ENCODE data around the gene TCAF1.
A peak's percentile ranks its signal among the peaks of the same experiment; 100 is the strongest.
"Not testable (repeated sequence)": the region's sequence is repeated elsewhere in the genome, so short reads cannot be mapped to it uniquely, and the experiment has no call there.

The TCAF1 gene

DNA sequence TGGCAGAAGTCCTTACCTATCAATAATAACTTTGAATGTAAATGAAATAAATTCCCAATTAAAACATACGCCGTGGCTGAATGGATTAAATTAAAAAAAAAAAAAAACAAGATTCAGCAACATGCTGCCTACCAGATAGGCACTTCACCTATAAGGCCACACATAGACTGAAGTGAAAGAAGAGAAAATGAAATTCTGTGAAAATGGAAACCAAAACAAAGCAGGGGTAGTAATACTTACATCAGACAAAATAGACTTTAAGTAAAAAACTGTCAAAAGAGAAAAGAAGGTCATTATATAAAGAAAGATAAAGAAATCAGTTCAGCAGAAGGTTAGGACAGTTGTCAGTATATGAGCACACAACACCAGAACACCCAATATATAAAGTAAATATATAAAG is 55.3 kb downstream of the TCAF1 start:
- no peaks in the 10 kb centered on the region for H3K9me3 ChIP-seq (replicated peaks; ENCODE audit: insufficient read depth, low read length)
- no peak overlapping the region for H3K9ac ChIP-seq (ENCODE audit: low read length)
- H2AFZ ChIP-seq (ENCODE audit: low read length): no peak overlapping the region
- no peak overlapping the region for H3K4me2 ChIP-seq (ENCODE audit: low read depth, low read length)
- peak; percentile 11 for DNase-seq
- no peaks in the 10 kb centered on the region for H3K9me2 ChIP-seq (replicated peaks; ENCODE audit: insufficient read depth, low read length)
- H3F3A ChIP-seq (ENCODE audit: insufficient read depth, low read length): no peaks in the 10 kb centered on the region
- no peaks in the 10 kb centered on the region for H3K27me3 ChIP-seq (replicated peaks; ENCODE audit: insufficient read depth, low read length)
- no peaks in the 10 kb centered on the region for H3K36me3 ChIP-seq (replicated peaks; ENCODE audit: insufficient read depth, low read length)
- H3K4me3 ChIP-seq (ENCODE audit: low read length): no peak overlapping the region
- TF ChIP-seq EZH2 (optimal IDR thresholded peaks at IDR 0.05; ENCODE audit: low read depth, low read length) (no peak), EZH2phosphoT487 (IDR thresholded peaks at IDR 0.05; ENCODE audit: low read length) (no peak)
- TF ChIP-seq, protein P1, sequence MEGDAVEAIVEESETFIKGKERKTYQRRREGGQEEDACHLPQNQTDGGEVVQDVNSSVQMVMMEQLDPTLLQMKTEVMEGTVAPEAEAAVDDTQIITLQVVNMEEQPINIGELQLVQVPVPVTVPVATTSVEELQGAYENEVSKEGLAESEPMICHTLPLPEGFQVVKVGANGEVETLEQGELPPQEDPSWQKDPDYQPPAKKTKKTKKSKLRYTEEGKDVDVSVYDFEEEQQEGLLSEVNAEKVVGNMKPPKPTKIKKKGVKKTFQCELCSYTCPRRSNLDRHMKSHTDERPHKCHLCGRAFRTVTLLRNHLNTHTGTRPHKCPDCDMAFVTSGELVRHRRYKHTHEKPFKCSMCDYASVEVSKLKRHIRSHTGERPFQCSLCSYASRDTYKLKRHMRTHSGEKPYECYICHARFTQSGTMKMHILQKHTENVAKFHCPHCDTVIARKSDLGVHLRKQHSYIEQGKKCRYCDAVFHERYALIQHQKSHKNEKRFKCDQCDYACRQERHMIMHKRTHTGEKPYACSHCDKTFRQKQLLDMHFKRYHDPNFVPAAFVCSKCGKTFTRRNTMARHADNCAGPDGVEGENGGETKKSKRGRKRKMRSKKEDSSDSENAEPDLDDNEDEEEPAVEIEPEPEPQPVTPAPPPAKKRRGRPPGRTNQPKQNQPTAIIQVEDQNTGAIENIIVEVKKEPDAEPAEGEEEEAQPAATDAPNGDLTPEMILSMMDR (IDR thresholded peaks at IDR 0.05; ENCODE audit: low read length): no peak
- H3K4me1 ChIP-seq (ENCODE audit: low read length): 0 out of 2 replicates have a peak, but pooled peaks cover 3% of the 10 kb centered on the region
- H3K27ac ChIP-seq (ENCODE audit: low read length): no peak overlapping the region
- H4K20me1 ChIP-seq (ENCODE audit: insufficient read depth, low read length): no peaks in the 10 kb centered on the region
- H3K79me2 ChIP-seq (ENCODE audit: low read length): no peaks in the 10 kb centered on the region

DNA sequence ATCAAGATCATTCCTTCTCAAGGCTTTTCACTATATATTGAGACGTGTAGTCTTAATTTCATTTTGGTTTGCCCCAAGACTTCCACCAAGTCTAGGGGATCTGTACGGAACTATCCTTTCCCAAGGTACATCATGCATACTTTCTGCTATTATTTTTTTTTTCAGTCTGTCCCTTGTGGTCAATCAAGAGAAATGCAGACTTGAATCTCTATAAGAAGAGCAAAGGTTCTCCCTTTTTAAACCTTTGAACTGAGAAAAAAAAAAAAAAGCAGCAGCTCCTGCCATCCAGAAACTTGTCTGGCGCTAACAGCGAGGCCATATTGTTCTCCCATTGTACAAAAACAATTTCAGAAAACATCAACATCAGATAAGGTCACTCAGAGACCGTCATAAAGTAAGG is 60.3 kb downstream of the TCAF1 start:
- H3K9me3 ChIP-seq (replicated peaks; ENCODE audit: insufficient read depth, low read length); H3K4me3 ChIP-seq (ENCODE audit: low read length); H3K9ac ChIP-seq (ENCODE audit: low read length); H3K27me3 ChIP-seq (replicated peaks; ENCODE audit: insufficient read depth, low read length); H2AFZ ChIP-seq (ENCODE audit: low read length); H3F3A ChIP-seq (ENCODE audit: insufficient read depth, low read length); H3K4me2 ChIP-seq (ENCODE audit: low read depth, low read length); H3K4me1 ChIP-seq (ENCODE audit: low read length); H4K20me1 ChIP-seq (ENCODE audit: insufficient read depth, low read length); H3K27ac ChIP-seq (ENCODE audit: low read length); DNase-seq; H3K79me2 ChIP-seq (ENCODE audit: low read length); H3K36me3 ChIP-seq (replicated peaks; ENCODE audit: insufficient read depth, low read length); H3K9me2 ChIP-seq (replicated peaks; ENCODE audit: insufficient read depth, low read length): not testable (repeated sequence)

DNA sequence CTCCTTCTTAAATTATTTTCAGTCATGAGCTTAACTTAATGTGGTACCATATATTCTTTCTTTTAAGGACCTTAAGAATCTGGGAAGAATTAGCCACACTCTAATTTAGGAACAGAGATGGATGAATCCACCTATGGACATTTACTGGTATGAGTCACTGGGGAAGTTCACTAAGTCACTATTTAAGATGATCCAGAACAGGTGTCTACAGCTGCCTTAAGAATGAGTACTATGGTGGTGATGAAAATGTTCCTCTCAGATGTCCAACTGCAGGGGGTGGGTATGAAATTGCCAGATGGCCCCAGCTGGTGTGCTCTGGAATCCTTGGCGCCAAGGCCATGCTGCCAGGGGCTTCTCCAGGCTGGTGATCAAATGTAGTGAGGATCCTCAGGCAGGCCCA is 61.9 kb downstream of the TCAF1 start:
- not testable (repeated sequence) for H3K27me3 ChIP-seq (replicated peaks; ENCODE audit: insufficient read depth, low read length); H3K4me3 ChIP-seq (ENCODE audit: low read length); DNase-seq

DNA sequence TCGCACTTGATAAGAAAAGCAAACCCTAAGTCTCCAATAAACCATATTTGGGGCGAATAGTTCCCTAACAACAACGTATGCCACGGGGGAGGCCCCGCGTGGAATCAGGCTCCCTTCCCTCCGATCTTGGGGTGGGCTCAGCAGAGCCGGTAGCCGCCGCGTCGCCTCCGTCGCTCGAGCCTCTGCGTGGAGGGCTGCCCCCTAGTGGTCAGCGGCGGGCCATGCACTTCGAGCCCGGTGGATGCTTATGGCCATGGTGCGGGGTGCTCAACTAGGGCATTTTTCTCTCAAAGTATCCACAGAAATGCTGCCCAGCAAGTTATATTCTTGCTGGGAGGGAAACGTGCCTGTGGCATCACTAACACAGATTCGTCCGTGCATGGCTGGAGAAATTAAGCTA is 64.8 kb downstream of the TCAF1 start:
- not testable (repeated sequence) for H3K36me3 ChIP-seq (replicated peaks; ENCODE audit: insufficient read depth, low read length); H3K4me2 ChIP-seq (ENCODE audit: low read depth, low read length); H3K4me1 ChIP-seq (ENCODE audit: low read length); H3K4me3 ChIP-seq (ENCODE audit: low read length); H3K79me2 ChIP-seq (ENCODE audit: low read length); H2AFZ ChIP-seq (ENCODE audit: low read length); DNase-seq; H4K20me1 ChIP-seq (ENCODE audit: insufficient read depth, low read length); H3K27me3 ChIP-seq (replicated peaks; ENCODE audit: insufficient read depth, low read length); H3K9me3 ChIP-seq (replicated peaks; ENCODE audit: insufficient read depth, low read length); H3K9ac ChIP-seq (ENCODE audit: low read length); H3F3A ChIP-seq (ENCODE audit: insufficient read depth, low read length); H3K27ac ChIP-seq (ENCODE audit: low read length); H3K9me2 ChIP-seq (replicated peaks; ENCODE audit: insufficient read depth, low read length)
- TF ChIP-seq, protein P1 (IDR thresholded peaks at IDR 0.05; ENCODE audit: low read length): peak; percentile 16

More for the DNA sequence above, 61.9 kb downstream of the TCAF1 start:
- H3K4me1 ChIP-seq (ENCODE audit: low read length); H3K9me3 ChIP-seq (replicated peaks; ENCODE audit: insufficient read depth, low read length); H3K9me2 ChIP-seq (replicated peaks; ENCODE audit: insufficient read depth, low read length); H3K4me2 ChIP-seq (ENCODE audit: low read depth, low read length); H3K36me3 ChIP-seq (replicated peaks; ENCODE audit: insufficient read depth, low read length); H3K79me2 ChIP-seq (ENCODE audit: low read length); H2AFZ ChIP-seq (ENCODE audit: low read length); H4K20me1 ChIP-seq (ENCODE audit: insufficient read depth, low read length); H3K27ac ChIP-seq (ENCODE audit: low read length); H3K9ac ChIP-seq (ENCODE audit: low read length); H3F3A ChIP-seq (ENCODE audit: insufficient read depth, low read length): not testable (repeated sequence)

DNA sequence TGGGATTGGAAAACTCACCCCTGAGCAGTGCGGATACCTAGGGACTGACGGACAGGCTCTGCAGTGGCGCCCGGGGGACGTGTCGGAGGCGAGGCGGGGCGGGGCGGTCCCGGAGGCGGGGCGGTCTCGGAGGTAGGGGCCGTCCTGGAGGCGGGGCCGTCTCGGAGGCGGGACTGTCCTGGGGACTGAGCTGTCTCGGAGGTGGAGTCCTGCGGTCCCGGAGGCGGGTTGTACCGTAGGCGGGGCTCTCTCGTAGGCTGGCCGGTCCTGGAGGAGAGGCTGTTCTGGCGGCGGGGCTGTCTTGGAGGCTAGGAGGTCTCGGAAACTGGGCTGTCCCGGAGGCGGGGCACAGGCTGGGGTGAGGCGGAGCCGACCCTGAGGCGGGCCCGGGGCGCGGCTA is 65.4 kb downstream of the TCAF1 start:
- not testable (repeated sequence) for H2AFZ ChIP-seq (ENCODE audit: low read length); H3K4me3 ChIP-seq (ENCODE audit: low read length); H3K36me3 ChIP-seq (replicated peaks; ENCODE audit: insufficient read depth, low read length); H3K79me2 ChIP-seq (ENCODE audit: low read length); H3F3A ChIP-seq (ENCODE audit: insufficient read depth, low read length); H3K9ac ChIP-seq (ENCODE audit: low read length); H4K20me1 ChIP-seq (ENCODE audit: insufficient read depth, low read length); H3K9me2 ChIP-seq (replicated peaks; ENCODE audit: insufficient read depth, low read length); H3K27ac ChIP-seq (ENCODE audit: low read length); H3K27me3 ChIP-seq (replicated peaks; ENCODE audit: insufficient read depth, low read length); H3K9me3 ChIP-seq (replicated peaks; ENCODE audit: insufficient read depth, low read length); H3K4me2 ChIP-seq (ENCODE audit: low read depth, low read length); H3K4me1 ChIP-seq (ENCODE audit: low read length); DNase-seq

DNA sequence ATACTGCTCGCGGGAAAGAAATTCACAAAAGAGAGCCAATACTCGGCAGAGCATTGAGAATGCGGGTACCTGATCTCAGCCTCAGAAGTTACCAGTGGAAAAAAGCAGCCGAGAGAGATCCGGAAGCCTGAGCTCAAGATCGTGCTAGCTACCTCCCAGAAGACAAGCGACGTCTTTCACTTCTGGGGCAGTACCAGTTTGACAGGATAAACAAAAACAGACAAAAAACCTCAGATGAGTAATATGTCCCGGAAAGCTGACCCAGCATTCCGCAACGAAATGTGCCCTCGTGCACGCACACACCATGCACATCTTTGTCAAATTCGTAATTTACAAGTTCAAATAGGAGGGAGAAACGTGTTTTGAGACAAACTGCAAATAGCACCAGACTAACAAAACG is 65.9 kb downstream of the TCAF1 start:
- not testable (repeated sequence) for H3K4me1 ChIP-seq (ENCODE audit: low read length); H3K79me2 ChIP-seq (ENCODE audit: low read length); H3K9ac ChIP-seq (ENCODE audit: low read length); H3K4me3 ChIP-seq (ENCODE audit: low read length); H3K9me2 ChIP-seq (replicated peaks; ENCODE audit: insufficient read depth, low read length); H3K27me3 ChIP-seq (replicated peaks; ENCODE audit: insufficient read depth, low read length); H3F3A ChIP-seq (ENCODE audit: insufficient read depth, low read length); H3K9me3 ChIP-seq (replicated peaks; ENCODE audit: insufficient read depth, low read length); H3K4me2 ChIP-seq (ENCODE audit: low read depth, low read length); H3K27ac ChIP-seq (ENCODE audit: low read length); DNase-seq; H3K36me3 ChIP-seq (replicated peaks; ENCODE audit: insufficient read depth, low read length); H2AFZ ChIP-seq (ENCODE audit: low read length); H4K20me1 ChIP-seq (ENCODE audit: insufficient read depth, low read length)

DNA sequence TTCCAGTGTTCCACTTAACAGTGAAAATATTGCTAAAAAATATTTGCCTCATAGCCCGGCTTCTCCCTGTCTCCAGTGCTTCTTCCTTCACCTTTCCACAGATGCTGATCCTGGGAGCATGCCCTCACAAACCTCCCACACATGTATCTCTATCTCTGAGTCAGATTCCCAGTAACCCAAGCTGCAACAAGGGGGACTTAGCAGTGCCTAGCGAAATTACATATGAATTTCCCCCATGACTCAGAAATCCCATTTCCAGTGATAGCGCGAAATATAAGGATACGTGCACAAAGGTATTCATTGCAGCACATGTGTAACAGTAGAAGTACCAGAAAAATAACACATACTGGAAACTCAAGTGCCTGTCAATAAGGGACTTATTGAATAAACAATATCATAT is 75.4 kb downstream of the TCAF1 start:
- H3K27ac ChIP-seq (ENCODE audit: low read length); H3F3A ChIP-seq (ENCODE audit: insufficient read depth, low read length); H3K4me3 ChIP-seq (ENCODE audit: low read length); H3K9ac ChIP-seq (ENCODE audit: low read length); H3K4me2 ChIP-seq (ENCODE audit: low read depth, low read length); H3K79me2 ChIP-seq (ENCODE audit: low read length); H3K4me1 ChIP-seq (ENCODE audit: low read length); H4K20me1 ChIP-seq (ENCODE audit: insufficient read depth, low read length); DNase-seq; H3K9me3 ChIP-seq (replicated peaks; ENCODE audit: insufficient read depth, low read length); H2AFZ ChIP-seq (ENCODE audit: low read length); H3K27me3 ChIP-seq (replicated peaks; ENCODE audit: insufficient read depth, low read length); H3K36me3 ChIP-seq (replicated peaks; ENCODE audit: insufficient read depth, low read length); H3K9me2 ChIP-seq (replicated peaks; ENCODE audit: insufficient read depth, low read length): not testable (repeated sequence)
